Measurements from ENCODE around the gene HSPB6. TPM values are rescaled to one million over a fixed set of nuclear protein-coding genes. Genes with fewer than 3 reads are reported as not detected.

Gene HSPB6
- total and polyA plus RNA-seq, 7 donors = 4.4 to 275 (median 59.4) TPM

- WGBS, 2 donors = 89 to 90% methylated on average over 15 of the region's 15 CpGs
- Histone ChIP-seq H3K4me3 (no peak overlapping the region), H3K27me3 (peaks cover 0 to 22% (median 16%) of the 10 kb centered on the region in 3 donors), H3K36me3 (no peaks in the 10 kb centered on the region), H3K27ac (no peak overlapping the region), H3K4me1 (peaks cover 0 to 3% (median 0%) of the 10 kb centered on the region in 4 donors), H3K9me3 (no peaks in the 10 kb centered on the region)
- no peak for DNase-seq
- TF ChIP-seq POLR2AphosphoS5 (IDR thresholded peaks at IDR 0.05) = no peak
- no peak for TF ChIP-seq EP300 (IDR thresholded peaks at IDR 0.05)
- no peak for TF ChIP-seq POLR2A (IDR thresholded peaks at IDR 0.05)
- no peak for TF ChIP-seq CTCF (IDR thresholded peaks at IDR 0.05)
- intact Hi-C loops (cut with DNase I) = no loop called here
These were observed 35.5 kb upstream of the HSPB6 start for GRCh38 chr19:35792312-35792711.

- no peak overlapping the region for H3K4me3 ChIP-seq
- WGBS, 2 donors = 80 to 88% methylated on average over 9 of the region's 9 CpGs
- H3K4me1 ChIP-seq = no peaks in the 10 kb centered on the region
- no peaks in the 10 kb centered on the region for H3K9me3 ChIP-seq
- intact Hi-C loops (cut with DNase I) = no loop called here
- no peaks in the 10 kb centered on the region for H3K36me3 ChIP-seq
- peaks cover 0 to 17% (median 12%) of the 10 kb centered on the region in 3 donors for H3K27me3 ChIP-seq
- TF ChIP-seq POLR2A (IDR thresholded peaks at IDR 0.05) (no peak), CTCF (IDR thresholded peaks at IDR 0.05) (no peak), POLR2AphosphoS5 (IDR thresholded peaks at IDR 0.05) (no peak), EP300 (IDR thresholded peaks at IDR 0.05) (no peak)
- no peak overlapping the region for H3K27ac ChIP-seq
- DNase-seq = no peak
These were observed 35.0 kb upstream of the HSPB6 start for GRCh38 chr19:35791814-35792279.

GRCh38 chr19:35790981-35791813 lies 34.4 kb upstream of the HSPB6 start:
- no peak overlapping the region for H3K4me3 ChIP-seq
- no peaks in the 10 kb centered on the region for H3K9me3 ChIP-seq
- peak; percentile 61 for DNase-seq
- H3K27me3 ChIP-seq = peaks cover 0 to 11% (median 5%) of the 10 kb centered on the region in 3 donors
- TF ChIP-seq EP300 (IDR thresholded peaks at IDR 0.05) = no peak
- TF ChIP-seq POLR2AphosphoS5 (IDR thresholded peaks at IDR 0.05) = no peak
- no peak for TF ChIP-seq CTCF (IDR thresholded peaks at IDR 0.05)
- TF ChIP-seq POLR2A (IDR thresholded peaks at IDR 0.05) = no peak
- no peaks in the 10 kb centered on the region for H3K4me1 ChIP-seq
- intact Hi-C loops (cut with DNase I) = no loop called here
- 58 to 70% methylated on average over 20 of the region's 20 CpGs for WGBS, 2 donors
- no peak overlapping the region for H3K27ac ChIP-seq
- H3K36me3 ChIP-seq = no peaks in the 10 kb centered on the region

GRCh38 chr19:35789978-35790944 lies 33.4 kb upstream of the HSPB6 start:
- Histone ChIP-seq H3K27ac (no peak overlapping the region), H3K4me3 (no peak overlapping the region), H3K4me1 (no peaks in the 10 kb centered on the region), H3K36me3 (peaks cover 0 to 1% (median 0%) of the 10 kb centered on the region in 4 donors), H3K27me3 (peaks cover 0 to 1% (median 0%) of the 10 kb centered on the region in 3 donors), H3K9me3 (no peaks in the 10 kb centered on the region)
- WGBS, 2 donors = 86 to 91% methylated on average over 19 of the region's 19 CpGs
- TF ChIP-seq POLR2AphosphoS5 (IDR thresholded peaks at IDR 0.05) (no peak), EP300 (IDR thresholded peaks at IDR 0.05) (no peak), POLR2A (IDR thresholded peaks at IDR 0.05) (no peak), CTCF (IDR thresholded peaks at IDR 0.05) (no peak)
- intact Hi-C loops (cut with DNase I) = no loop called here
- no peak for DNase-seq

Measured in sigmoid colon (tissue), 7 donors.